NK-92 (cell line): Measurements from ENCODE around the gene PPP4R4.
"Not testable (repeated sequence)": the region's sequence is repeated elsewhere in the genome, so short reads cannot be mapped to it uniquely, and the experiment has no call there.

Source experiments
- DNase-seq: peaks from one replicate; lab custom pipeline; 2025; ENCODE audit not compliant: unreplicated experiment; lab: John Stamatoyannopoulos, UW

The PPP4R4 gene

DNA sequence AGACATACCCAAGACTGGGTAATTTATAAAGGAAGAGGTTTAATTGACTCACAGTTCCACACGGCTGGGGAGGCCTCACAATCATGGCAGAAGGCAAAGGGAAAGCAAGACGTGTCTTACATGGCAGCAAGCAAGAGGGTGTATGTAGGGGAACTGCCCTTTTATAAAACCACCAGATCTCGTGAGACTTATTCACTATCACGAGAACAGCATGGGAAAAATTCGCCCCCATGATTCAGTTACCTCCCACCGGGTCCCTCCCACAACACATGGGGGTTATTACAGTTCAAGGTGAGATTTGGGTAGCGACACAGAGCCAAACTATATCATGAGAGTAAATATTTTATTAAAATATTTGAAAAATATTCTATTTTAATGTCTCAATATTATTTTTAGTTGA lies 94.5 kb downstream of the PPP4R4 start:
- DNase-seq, result not testable (repeated sequence)

DNA sequence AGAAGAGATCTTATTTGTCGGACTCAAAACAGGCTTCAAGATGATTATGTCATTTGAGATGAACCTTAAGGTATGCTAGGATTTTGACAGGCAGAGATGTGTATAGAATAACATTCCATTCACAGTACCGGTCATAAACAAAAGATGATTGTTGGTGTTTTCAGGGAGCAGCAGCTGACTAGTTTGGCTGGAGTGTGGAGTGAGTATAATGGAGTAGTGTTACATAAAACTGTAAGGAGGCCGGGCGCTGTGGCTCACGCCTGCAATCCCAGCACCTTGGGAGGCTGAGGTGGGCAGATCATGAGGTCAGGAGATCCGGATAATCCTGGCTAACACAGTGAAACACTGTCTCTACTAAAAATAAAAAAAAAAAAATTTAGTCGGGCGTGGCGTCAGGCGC lies 95.0 kb downstream of the PPP4R4 start:
- no peak for DNase-seq

DNA sequence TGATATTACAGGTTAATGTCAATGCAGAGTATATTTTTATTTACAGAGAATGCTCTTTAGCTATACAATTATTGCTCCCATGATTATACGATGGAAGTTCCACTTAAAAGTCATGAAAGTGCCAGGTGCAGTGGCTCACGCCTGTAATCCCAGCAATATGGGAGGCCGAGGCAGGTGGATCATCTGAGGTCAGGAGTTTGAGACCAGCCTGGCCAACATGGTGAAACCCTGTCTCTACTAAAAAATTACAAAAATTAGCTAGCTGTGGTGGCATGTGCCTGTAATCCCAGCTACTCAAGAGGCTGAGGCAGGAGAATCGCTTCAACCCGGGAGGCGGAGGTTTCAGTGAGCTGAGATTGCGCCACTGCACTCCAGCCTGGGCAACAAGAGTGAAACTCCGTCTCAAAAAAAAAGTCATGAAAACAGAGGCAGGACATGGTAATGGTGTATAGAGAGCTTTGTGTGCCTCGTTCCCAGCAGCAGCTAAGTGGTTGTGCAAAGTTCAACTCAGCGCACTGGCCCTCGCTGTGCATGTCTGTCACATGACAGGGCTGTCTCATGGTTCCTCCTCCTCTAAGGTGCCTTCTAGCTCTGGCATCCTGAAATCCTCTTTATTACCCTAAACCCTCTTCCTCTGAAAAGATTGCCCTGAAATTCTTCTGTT lies 102.9 kb downstream of the PPP4R4 start:
- DNase-seq, result not testable (repeated sequence)

DNA sequence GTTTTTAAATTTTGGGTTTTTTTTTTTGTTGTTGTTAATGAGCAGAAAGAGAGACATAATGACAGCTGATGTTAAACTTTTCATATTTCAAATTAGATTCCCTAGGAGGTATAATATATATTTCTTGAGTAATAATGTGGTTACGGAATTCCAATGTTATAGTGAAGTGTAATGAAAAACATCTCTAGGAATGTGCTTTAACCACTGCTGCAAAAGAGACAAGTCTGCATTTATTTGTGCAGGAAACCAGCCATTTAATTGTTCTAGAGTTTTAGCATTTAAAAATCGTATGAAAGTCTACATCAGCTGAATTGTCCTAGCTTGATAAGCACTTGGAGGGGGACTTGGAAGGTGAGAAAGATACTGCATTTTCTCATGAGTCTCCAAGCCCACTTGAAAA lies 104.6 kb downstream of the PPP4R4 start:
- DNase-seq, result no peak

DNA sequence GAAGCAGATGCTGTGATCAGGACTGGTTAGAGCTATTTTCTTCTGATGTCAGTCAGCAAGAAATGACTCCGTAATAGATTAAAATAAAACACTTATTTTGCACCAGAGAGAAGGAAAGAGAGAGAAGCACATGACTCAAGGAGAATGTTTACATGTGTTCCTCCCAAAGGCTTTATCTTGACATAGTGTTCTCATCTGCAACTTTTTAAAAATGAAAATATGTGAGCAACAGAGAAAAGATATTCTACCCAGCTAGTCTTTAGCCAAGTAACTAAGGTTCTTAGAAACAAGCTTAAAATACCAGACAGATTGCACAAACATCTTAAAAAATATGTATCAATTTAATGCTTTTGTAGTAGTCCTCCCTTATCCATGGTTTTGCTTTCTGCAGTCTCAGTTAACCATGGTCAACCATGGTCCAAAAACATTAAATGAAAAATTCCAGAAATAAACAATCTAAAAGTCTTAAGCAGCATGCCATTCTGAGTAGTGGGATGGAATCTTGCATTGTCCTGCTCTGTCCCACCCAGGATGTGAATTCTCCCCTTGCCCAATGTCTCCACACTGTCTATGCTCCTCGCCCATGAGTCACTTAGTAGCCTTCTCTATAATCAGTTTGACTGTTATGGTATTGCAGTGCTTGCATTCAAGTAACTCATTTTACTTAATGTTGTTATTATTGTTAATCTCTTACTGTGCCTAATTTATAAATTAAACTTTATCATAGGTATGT lies 109.0 kb downstream of the PPP4R4 start:
- DNase-seq, result no peak

DNA sequence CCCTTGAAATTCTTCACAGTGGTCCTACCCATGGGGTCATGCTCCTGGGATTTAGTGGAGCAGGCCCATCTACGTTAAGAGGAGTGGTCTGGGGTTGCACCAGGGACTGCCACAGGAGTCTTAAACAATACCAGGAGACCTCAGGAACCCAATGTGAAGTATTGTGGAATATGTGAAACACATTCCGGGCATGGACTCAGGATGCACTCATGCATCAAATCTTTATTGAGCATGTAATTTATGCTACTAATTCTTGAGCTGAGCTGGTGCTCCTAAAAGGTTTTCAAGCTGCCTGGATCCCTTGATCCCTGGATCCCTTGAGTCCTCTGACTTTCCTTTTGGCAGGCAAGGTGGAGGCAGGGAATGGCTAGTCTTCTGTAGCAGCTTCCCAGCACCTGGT lies 110.1 kb downstream of the PPP4R4 start:
- DNase-seq, result no peak

DNA sequence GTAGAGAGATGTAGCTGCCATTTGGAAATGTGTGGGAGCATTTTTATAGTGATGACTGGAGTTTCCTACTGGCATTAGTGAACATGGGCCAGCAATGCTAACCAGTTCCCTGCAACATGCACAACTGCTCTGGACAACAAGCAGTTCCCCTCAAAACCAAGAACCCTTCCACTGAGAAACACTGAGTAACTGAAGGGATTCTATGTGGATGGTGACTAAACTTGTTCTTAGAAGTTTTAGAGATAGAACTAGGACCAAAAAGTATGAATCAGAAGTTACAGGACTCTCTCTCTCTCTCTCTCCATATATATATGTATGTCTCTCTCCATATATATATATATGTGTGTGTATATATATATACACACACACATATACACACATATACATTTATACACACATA lies 111.0 kb downstream of the PPP4R4 start:
- no peak for DNase-seq

DNA sequence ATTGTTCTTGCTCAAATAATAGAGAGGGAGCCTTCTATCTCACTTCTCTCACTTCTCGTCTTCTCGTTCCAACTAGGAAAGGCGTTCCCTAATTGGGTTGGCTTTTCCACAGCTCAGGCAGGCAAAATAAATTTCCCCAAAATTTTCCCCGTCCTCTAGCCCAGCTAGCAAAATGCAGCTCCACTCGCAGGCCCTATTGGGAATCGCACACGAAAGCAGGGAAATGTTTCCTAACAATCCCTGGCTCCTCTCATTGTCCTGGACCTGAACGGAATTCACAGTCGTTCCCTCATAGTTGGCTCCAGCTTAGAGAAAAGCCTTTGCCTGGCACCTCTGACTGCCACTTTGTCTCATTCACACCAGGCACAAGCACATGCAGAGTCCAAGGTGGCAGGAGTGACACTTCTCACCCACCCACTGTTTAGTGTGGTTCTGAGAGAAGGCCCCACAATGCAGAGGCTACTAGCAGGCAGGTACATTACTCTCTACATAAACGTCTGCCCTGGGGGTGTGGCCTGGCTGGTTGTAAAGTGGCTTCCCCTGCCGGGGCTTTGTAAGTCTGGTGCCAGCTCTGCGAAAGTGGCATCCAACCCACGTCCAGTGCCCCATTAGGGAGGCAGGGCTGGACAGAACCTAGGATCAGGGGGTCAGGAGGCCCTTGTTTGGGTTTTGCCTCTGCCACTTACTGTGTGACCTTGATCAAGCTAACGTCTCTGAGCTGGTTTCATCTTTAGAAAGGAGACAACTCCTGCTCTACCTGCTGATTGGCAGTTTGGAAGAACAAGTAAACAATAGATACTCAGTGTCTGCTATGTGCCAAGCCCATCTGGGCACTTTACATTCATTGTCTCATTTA lies 114.7 kb downstream of the PPP4R4 start:
- no peak for DNase-seq

DNA sequence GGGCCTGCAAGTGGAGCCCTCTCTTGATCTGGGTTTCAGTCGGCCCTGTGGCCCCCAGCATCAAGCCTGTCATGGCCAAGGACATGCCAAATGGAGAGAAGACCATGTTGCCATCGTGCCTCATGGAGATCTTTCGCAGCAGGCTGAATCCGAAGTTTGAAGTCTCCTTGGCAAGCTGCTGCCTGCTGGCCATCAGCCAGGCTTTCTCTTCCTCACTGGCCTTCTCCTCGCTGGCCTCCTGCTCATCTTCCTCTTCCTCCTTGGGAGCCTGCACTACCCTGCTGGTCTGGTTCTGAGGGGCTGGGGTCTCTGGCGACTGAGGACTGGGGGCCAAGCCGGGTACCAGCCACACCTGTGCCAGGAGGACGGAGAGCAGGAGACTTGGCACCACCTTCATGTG lies 116.1 kb downstream of the PPP4R4 start:
- DNase-seq, result no peak

DNA sequence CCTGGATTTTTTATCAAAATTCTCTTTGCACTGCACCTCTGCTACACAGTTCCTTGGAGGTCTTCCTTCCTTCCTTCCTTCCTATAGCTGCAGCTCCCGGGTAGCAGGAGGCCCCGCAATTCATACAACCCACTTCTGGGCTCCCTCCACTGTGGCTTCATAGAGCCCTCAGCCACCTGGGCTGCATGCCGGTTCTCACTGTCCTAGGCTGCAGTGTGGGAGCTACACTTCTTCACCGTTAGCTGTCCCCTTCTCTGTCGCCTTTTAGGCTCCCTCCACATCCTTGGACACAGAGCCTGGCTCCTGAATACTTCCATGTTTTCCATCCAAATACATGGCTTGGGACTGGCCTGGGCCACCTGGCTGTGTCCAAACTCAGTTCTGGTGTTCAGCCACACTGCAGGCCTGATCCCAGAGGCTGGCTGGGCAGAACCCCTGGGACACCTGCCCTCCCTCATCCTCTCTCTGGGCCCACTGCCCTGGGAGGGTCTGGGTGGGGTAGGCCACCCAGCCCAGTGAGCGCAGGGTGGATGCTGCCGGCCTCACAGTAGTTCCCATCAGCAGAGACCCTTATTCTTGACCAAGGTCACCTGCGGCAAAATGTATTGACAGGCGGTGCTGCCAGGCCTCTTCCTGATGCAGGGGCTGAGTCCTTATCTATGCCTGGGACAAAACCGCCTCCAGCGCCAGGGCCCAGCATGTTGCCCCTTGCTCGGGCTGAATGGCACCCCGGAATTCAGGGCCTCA lies 117.2 kb downstream of the PPP4R4 start:
- DNase-seq, result no peak

DNA sequence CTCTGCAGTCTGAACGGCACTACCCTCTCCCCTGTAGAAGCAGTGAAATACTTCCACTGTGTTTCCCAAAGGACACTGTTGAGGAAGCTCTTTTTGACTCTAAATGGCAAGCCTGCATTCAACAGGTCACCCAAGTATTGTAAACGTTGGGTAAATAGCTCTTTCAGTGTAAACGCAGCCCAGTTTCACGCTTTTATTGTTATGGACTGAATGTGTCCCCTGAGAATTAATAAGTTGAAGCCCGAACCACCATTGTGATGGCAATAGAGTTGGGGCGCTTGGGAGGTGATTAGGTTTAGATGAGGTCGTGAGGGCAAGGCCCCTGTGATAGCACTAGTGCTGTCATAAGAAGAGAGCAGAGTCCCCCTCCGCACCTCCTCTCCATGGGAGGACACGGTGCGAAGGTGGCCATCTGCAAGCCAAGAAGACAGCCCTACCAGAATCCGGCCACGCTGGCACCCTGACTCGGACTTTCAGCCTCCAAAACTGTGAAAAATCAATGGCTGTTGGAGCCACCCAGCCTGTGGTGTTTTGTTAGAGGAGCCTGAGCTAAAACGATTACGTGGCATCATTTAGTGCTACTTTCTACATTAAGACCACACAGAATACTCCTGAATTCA lies 117.9 kb downstream of the PPP4R4 start:
- DNase-seq, result no peak

DNA sequence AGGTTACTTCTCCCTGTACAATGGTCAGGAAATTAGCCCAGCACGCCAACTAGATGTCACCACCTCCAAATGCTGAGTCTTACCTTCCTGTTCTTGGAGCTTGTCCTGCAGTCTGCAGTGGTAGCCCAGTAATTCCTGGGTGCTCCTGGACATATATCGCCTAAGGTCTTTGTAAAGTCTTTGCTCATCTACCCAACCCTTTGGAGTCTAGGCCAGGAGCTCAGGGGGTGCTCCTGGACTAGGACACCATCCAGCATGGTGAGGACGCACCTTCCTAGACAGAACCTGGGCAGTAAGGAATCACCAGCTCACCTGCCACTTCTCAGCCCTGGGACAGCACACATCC lies 118.4 kb downstream of the PPP4R4 start:
- no peak for DNase-seq

DNA sequence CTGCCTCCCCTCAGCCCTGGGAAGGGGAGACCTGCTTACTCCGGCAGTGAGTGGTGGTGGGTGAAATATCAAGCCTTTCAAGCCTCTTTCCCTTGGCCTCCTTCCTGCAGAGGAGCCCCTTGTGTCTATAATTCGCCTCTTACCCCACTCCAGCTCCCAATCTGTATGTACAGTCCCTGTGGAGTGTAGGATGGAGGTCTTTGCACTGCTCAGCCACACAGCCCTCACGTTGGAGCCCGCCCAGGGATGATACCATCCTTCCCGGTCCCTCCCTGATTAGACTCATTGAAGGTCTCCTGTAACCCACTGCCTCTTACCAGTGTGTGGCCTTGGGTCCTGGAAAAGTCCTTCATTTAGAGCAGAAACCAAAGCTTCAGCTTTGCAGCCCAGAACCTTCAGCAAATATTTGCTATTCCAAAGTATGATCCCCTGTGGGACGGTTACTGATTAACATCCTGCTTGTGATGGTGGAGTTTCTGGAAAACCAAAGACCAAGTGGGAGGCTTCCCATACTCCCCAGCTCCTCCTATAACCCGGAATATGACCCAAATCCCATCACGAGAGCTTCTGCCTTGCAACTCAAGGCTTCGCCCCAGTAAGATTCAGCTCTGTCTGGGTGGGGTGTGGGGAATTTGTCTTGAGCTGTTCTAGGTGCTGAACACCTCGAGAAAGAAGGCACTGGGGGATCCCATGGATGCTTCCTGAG lies 118.9 kb downstream of the PPP4R4 start, which contains the start of gene SERPINA10:
Gene SERPINA10 (minus strand): TSS at position 397 of the 706 bp plus-strand sequence. CDS start 2,675 bp downstream, outside the sequence.
- no peak for DNase-seq

DNA sequence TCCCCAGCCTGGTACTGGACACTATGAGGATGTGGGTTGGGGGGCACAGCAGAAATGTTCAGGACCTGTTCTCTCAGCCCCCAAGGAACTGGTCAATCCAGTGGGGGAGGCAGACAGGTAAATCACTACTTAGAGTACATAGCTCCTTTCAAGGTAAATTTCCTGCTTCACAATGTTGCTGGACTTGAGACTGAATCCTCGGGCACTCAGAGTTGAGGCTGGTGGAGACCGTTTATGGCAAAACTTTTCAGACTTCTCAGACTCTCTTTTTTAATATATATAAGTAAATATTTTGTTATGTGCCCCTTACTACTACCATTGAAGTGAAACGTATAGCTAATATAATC lies 119.4 kb downstream of the PPP4R4 start:
- DNase-seq, result no peak

DNA sequence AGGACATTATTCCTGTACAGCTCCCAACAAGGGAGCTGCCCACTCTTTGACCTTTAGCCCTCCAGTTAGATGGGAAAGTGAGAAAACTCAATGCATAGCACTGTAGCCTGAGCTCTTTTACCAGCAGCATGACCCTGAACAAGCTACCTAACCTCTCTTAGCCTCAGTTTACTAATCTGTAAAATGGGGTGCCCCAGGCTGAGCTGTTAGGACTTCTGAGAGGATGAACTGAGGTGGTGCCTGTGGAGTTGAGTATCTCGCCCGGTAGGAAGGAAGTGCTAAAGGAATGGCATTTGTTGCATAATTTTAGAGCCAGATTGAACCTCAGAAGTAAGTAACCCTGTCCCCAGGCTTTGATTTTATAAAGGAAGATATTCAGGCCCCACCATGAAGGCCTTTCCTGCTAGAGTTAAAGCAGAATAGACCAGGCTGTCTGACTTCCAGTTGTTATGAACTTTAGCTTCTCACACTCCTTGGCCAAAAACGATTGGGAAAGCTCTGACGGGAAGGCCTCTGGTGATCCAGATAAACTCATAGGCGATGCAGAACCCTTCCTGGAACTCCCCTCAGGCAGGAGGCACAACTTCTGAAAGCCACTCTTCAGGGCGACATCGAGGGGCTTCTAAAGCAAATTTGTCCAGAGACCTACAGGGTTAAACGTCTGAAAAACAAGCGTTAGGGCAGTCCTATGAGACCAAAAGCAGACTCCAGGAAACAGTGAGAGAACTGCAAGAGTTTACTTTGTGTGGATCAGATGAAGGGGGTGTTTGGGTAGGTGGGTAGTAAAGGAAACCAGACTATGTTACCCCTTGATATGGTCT lies 121.4 kb downstream of the PPP4R4 start:
- no peak for DNase-seq

DNA sequence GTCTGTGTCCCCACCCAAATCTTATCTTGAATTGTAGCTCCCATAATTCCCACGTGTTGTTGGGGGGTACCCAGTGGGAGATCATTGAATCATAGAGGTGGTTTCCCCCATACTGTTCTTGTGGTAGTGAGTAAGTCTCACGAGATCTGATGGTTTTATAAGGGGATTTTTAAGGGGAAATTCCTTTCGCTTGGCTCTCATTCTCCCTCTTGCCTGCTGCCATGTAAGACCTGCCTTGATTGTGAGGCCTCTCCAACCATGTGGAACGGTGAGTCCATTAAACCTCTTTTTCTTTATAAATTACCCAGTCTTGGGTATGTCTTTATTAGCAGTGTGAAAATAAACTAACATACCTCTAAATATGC lies 122.0 kb downstream of the PPP4R4 start:
- DNase-seq, result not testable (repeated sequence)

DNA sequence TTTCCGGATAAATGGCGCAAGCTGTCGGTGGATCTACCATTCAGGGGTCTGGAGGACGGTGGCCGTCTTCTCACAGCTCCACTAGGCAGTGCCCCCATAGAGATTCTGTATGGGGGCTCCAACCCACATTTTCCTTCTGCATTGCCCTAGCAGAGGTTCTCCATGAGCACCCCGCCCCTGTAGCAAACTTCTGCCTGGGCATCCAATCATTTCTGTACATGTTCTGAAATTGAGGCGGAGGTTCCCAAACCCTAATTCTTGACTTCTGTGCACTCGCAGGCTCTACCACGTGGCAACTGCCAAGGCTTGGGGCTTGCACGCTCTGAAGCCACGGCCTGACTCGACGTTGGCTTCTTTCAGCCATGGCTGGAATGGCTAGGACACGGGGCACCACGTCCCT lies 124.0 kb downstream of the PPP4R4 start:
- DNase-seq, result no peak

DNA sequence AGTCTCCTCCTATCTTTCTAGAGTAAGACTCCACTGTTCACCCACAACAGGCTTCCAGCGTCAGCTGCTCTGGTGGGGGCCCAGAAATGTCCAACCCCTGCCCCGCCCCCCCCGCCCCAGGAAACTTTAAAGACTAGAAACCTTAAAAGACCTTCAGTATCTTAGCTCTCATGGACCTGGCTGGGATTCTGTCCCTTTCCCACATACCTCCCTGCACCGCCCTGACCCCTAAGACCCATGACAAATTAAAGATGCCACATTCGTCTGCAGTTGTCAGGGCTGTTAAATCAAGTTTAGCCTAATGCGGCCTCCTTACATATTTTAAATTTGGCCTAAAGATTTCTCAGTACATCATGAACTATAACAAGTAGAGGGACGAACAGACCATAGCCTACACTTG lies 129.0 kb downstream of the PPP4R4 start:
- no peak for DNase-seq

DNA sequence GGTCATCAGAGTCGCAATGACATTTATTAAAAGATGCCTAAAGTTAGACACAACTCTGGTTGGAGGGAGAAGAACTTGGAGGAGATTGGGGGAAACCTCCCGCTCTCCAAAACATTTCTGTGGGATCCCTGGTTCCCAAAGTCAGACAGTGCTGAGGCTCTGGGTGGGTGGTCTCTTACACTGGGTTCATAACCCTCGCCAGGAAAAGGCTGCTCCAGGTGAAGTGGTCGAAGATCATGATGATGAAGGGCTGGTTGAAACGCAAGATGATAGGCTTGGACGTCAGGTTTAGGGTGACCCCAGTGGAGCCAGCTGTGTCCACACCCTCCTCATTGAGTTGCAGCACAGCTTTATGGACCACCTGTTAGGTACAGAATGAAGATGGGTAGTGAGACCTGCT lies 130.1 kb downstream of the PPP4R4 start:
- DNase-seq, result no peak
